Measurements from ENCODE around the gene HS3ST3A1. TPM values are rescaled to one million over a fixed set of nuclear protein-coding genes. Genes with fewer than 3 reads are reported as not detected.
A peak's percentile ranks its signal among the peaks of the same experiment; 100 is the strongest.

The HS3ST3A1 gene
- total RNA-seq, 1 experiment from 2014 or later = 3.4 TPM

GRCh38 chr17:13509527-13509926, 92.2 kb downstream of the HS3ST3A1 start:
- no peaks in the 10 kb centered on the region for H3K79me1 ChIP-seq (ENCODE audit: insufficient read depth, low read depth, low read length, poor library complexity, severe bottlenecking)
- H3K4me2 ChIP-seq (ENCODE audit: insufficient read depth, insufficient read length, low read length) = no peak overlapping the region
- no peak overlapping the region for H2BK5ac ChIP-seq (ENCODE audit: insufficient read length, low read length)
- H3K27ac ChIP-seq (ENCODE audit: insufficient read length, low read depth, low read length) = no peak overlapping the region
- Mint-ChIP-seq H3K9me3 (no peaks in the 10 kb centered on the region), H3K27ac (peak overlapping the region in 2 of 3 experiments; percentile 2 to 17; a peak in 1 of 7 replicates), H3K4me1 (peaks cover 6 to 18% of the 10 kb centered on the region in 2 experiments), H3K36me3 (ENCODE audit: insufficient read depth in 1 of 3, low read depth in 3 of 3) (no peaks in the 10 kb centered on the region), H3K27me3 (ENCODE audit: low read depth) (no peaks in the 10 kb centered on the region), H3K4me3 (no peak overlapping the region)
- no peak overlapping the region for H3K14ac ChIP-seq (ENCODE audit: insufficient read depth, low read length)
- no peaks in the 10 kb centered on the region for H3K79me2 ChIP-seq (ENCODE audit: insufficient read depth, low read length)
- no peak overlapping the region for H4K91ac ChIP-seq (ENCODE audit: insufficient read length, low read depth, low read length)
- no peak overlapping the region for H4K8ac ChIP-seq (replicated peaks; ENCODE audit: insufficient read length, low read depth, low read length)
- no peak overlapping the region for H2AFZ ChIP-seq (ENCODE audit: low read length)
- H2BK15ac ChIP-seq (ENCODE audit: low read depth, low read length) = no peak overlapping the region
- H2BK120ac ChIP-seq (ENCODE audit: low read depth, low read length, poor library complexity, severe bottlenecking) = no peak overlapping the region
- H3K56ac ChIP-seq (ENCODE audit: insufficient read length, low read depth, low read length) = no peak overlapping the region
- no peak overlapping the region for H2AK5ac ChIP-seq (ENCODE audit: insufficient read length, low read length)
- no peak overlapping the region for H3K23ac ChIP-seq (ENCODE audit: insufficient read length, low read depth, low read length)
- no peaks in the 10 kb centered on the region for H3K4me1 ChIP-seq (ENCODE audit: insufficient read depth, low read length)
- H3K23me2 ChIP-seq (ENCODE audit: insufficient read length, low read depth, low read length, poor library complexity, severe bottlenecking) = no peaks in the 10 kb centered on the region
- WGBS (ENCODE audit: extremely low coverage, insufficient read length, low lambda C conversion rate) = no CpG with 5 or more reads among the region's 3 CpGs
- H3K27me3 ChIP-seq (ENCODE audit: insufficient read depth, low read length) = no peaks in the 10 kb centered on the region
- H3T11ph ChIP-seq (ENCODE audit: low read length) = no peak overlapping the region
- H3K4ac ChIP-seq (ENCODE audit: low read depth, low read length) = no peak overlapping the region
- TF ChIP-seq, protein P1, sequence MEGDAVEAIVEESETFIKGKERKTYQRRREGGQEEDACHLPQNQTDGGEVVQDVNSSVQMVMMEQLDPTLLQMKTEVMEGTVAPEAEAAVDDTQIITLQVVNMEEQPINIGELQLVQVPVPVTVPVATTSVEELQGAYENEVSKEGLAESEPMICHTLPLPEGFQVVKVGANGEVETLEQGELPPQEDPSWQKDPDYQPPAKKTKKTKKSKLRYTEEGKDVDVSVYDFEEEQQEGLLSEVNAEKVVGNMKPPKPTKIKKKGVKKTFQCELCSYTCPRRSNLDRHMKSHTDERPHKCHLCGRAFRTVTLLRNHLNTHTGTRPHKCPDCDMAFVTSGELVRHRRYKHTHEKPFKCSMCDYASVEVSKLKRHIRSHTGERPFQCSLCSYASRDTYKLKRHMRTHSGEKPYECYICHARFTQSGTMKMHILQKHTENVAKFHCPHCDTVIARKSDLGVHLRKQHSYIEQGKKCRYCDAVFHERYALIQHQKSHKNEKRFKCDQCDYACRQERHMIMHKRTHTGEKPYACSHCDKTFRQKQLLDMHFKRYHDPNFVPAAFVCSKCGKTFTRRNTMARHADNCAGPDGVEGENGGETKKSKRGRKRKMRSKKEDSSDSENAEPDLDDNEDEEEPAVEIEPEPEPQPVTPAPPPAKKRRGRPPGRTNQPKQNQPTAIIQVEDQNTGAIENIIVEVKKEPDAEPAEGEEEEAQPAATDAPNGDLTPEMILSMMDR (conservative IDR thresholded peaks at IDR 0.05) = no peak
- H4K20me1 ChIP-seq (ENCODE audit: control insufficient read depth, insufficient read depth, insufficient read length) = no peaks in the 10 kb centered on the region
- H3K18ac ChIP-seq (ENCODE audit: insufficient read length, low read depth, low read length) = no peak overlapping the region
- DNase-seq = no peak
- H3K9me3 ChIP-seq (ENCODE audit: control insufficient read depth, low read depth, low read length) = no peaks in the 10 kb centered on the region
- no peak overlapping the region for H2BK20ac ChIP-seq (ENCODE audit: low read depth, low read length, poor library complexity, severe bottlenecking)
- no peak overlapping the region for H4K5ac ChIP-seq (ENCODE audit: insufficient read length, low read depth, low read length)
- H3K9ac ChIP-seq (ENCODE audit: extremely low read depth, insufficient read length, low read length) = no peak overlapping the region
- H2BK12ac ChIP-seq (ENCODE audit: insufficient read length, low read depth, low read length) = no peak overlapping the region
